ENCODE results near the gene CERS6.

- no peak for TF ChIP-seq CTCF (IDR thresholded peaks at IDR 0.05)
- TF ChIP-seq POLR2A (IDR thresholded peaks at IDR 0.05), result no peak
Observed at GRCh38 chr2:168708080-168708479, 252.0 kb downstream of the CERS6 start.
